ENCODE data around the gene ACP7.
"Not testable (repeated sequence)": the region's sequence is repeated elsewhere in the genome, so short reads cannot be mapped to it uniquely, and the experiment has no call there.

The ACP7 gene

DNA sequence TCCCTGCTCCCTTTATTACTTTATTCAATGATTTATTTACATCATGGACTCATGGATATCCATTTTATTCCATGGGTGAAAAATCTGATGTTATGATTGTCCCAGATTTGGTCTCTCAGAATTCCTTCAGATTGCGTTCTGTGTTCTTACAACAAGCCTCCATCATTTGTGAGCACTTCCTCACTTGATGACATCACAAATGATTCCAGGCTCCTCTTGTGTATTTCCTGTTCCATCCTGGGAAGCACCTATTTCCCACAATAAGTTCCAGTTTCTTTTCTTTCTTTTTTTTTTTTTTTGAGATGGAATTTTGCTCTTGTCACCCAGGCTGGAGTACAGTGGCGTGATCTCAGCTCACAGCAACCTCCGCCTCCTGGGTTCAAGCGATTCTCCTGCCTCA lies 6.7 kb downstream of the ACP7 start:
- H3K79me2 ChIP-seq (ENCODE audit: insufficient read depth, low read length): no peaks in the 10 kb centered on the region
- H3K36me3 ChIP-seq (ENCODE audit: insufficient read depth, low read length): no peaks in the 10 kb centered on the region
- H4K20me1 ChIP-seq (ENCODE audit: insufficient read depth, low read length): no peaks in the 10 kb centered on the region
- TF ChIP-seq, protein P1, sequence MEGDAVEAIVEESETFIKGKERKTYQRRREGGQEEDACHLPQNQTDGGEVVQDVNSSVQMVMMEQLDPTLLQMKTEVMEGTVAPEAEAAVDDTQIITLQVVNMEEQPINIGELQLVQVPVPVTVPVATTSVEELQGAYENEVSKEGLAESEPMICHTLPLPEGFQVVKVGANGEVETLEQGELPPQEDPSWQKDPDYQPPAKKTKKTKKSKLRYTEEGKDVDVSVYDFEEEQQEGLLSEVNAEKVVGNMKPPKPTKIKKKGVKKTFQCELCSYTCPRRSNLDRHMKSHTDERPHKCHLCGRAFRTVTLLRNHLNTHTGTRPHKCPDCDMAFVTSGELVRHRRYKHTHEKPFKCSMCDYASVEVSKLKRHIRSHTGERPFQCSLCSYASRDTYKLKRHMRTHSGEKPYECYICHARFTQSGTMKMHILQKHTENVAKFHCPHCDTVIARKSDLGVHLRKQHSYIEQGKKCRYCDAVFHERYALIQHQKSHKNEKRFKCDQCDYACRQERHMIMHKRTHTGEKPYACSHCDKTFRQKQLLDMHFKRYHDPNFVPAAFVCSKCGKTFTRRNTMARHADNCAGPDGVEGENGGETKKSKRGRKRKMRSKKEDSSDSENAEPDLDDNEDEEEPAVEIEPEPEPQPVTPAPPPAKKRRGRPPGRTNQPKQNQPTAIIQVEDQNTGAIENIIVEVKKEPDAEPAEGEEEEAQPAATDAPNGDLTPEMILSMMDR (IDR thresholded peaks at IDR 0.05; ENCODE audit: low read length): no peak
- TF ChIP-seq EZH2 (IDR thresholded peaks at IDR 0.05; ENCODE audit: borderline replicate concordance, low read length): no peak
- no peak overlapping the region for H3K9ac ChIP-seq (ENCODE audit: low read length)
- no peaks in the 10 kb centered on the region for H3F3A ChIP-seq (ENCODE audit: insufficient read depth, low read length)
- no peak overlapping the region for H3K4me2 ChIP-seq (ENCODE audit: low read length)
- H2AFZ ChIP-seq (ENCODE audit: low read length): no peak overlapping the region
- H3K9me2 ChIP-seq (ENCODE audit: low read depth, low read length): no peaks in the 10 kb centered on the region
- H3K4me1 ChIP-seq (ENCODE audit: insufficient read depth, low read length, severe bottlenecking): no peaks in the 10 kb centered on the region
- no peaks in the 10 kb centered on the region; the same call in 1 of the 2 replicates for H3K27me3 ChIP-seq (ENCODE audit: insufficient read depth, low read length)
- H3K9me3 ChIP-seq (ENCODE audit: low read length): no peaks in the 10 kb centered on the region
- no peak overlapping the region for H3K27ac ChIP-seq (ENCODE audit: low read depth, low read length, poor library complexity, severe bottlenecking)
- no peak overlapping the region for H3K4me3 ChIP-seq (ENCODE audit: low read depth, low read length, poor library complexity, severe bottlenecking)

DNA sequence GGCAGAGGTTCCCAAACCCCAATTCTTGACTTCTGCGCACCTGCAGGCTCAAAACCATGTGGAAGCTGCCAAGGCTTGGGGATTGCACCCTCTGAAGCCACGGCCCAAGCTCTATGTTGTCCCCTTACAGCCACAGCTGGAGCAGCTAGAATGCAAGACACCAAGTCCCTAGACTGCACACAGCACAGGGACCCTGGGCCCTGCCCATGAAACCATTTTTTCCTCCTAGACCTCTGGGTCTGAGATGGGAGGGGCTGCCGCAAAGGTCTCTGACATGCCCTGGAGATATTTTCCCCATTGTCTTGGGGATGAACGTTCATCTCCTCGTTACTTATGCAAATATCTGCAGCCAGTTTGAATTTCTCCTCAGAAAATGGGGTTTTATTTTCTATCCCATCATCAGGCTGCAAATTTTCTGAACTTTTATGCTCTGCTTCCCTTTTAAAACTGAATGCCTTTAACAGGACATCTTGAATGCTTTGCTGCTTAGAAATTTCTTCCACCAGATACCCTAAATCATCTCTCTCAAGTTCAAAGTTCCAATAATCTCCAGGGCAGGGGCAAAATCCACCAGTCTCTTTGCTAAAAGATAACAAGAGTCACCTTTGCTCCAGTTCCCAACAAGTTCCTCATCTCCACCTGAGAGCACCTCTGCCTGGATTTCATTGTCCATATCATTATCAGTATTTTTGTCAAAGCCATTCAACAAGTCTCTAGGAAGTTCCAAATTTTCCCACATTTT lies 11.8 kb downstream of the ACP7 start:
- not testable (repeated sequence) for H3K9ac ChIP-seq (ENCODE audit: low read length); H3K9me3 ChIP-seq (ENCODE audit: low read length); H3K9me2 ChIP-seq (ENCODE audit: low read depth, low read length)

DNA sequence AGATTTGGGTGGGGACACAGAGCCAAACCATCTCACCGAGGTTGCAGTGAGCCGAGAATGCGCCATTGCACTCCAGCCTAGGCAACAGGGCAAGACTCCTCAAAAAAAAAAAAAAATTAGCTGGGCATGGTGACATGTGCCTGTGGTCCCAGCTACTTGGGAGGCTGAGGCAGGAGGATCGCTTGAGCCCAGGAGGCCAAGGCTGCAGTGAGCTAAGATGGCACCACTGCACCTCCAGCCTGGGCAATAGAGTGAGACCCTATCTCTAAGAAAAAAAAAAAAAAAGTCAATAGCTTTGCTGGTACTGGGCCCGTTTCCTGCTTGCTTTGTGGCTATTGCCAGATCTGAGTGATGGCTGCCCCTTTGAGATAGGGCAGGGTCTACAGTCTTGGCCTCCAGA lies 13.1 kb downstream of the ACP7 start:
- Histone ChIP-seq H3K9ac (ENCODE audit: low read length) (no peak overlapping the region), H3K9me3 (ENCODE audit: low read length) (no peaks in the 10 kb centered on the region), H4K20me1 (ENCODE audit: insufficient read depth, low read length) (no peaks in the 10 kb centered on the region), H3K27ac (ENCODE audit: low read depth, low read length, poor library complexity, severe bottlenecking) (no peak overlapping the region), H3K79me2 (ENCODE audit: insufficient read depth, low read length) (no peaks in the 10 kb centered on the region), H3K36me3 (ENCODE audit: insufficient read depth, low read length) (no peaks in the 10 kb centered on the region), H3K4me1 (ENCODE audit: insufficient read depth, low read length, severe bottlenecking) (no peaks in the 10 kb centered on the region), H3F3A (ENCODE audit: insufficient read depth, low read length) (no peaks in the 10 kb centered on the region), H3K27me3 (ENCODE audit: insufficient read depth, low read length) (no peaks in the 10 kb centered on the region; the same call in 1 of the 2 replicates), H3K9me2 (ENCODE audit: low read depth, low read length) (no peaks in the 10 kb centered on the region), H2AFZ (ENCODE audit: low read length) (no peak overlapping the region), H3K4me2 (ENCODE audit: low read length) (no peak overlapping the region), H3K4me3 (ENCODE audit: low read depth, low read length, poor library complexity, severe bottlenecking) (no peak overlapping the region)
- TF ChIP-seq, protein P1 (IDR thresholded peaks at IDR 0.05; ENCODE audit: low read length): no peak
- no peak for TF ChIP-seq EZH2 (IDR thresholded peaks at IDR 0.05; ENCODE audit: borderline replicate concordance, low read length)

More for the DNA sequence above, 11.8 kb downstream of the ACP7 start:
- not testable (repeated sequence) for H3K4me3 ChIP-seq (ENCODE audit: low read depth, low read length, poor library complexity, severe bottlenecking); H3K4me2 ChIP-seq (ENCODE audit: low read length); H3F3A ChIP-seq (ENCODE audit: insufficient read depth, low read length); H2AFZ ChIP-seq (ENCODE audit: low read length); H3K79me2 ChIP-seq (ENCODE audit: insufficient read depth, low read length); H4K20me1 ChIP-seq (ENCODE audit: insufficient read depth, low read length); H3K36me3 ChIP-seq (ENCODE audit: insufficient read depth, low read length); H3K4me1 ChIP-seq (ENCODE audit: insufficient read depth, low read length, severe bottlenecking); H3K27ac ChIP-seq (ENCODE audit: low read depth, low read length, poor library complexity, severe bottlenecking); H3K27me3 ChIP-seq (ENCODE audit: insufficient read depth, low read length)

- Histone ChIP-seq H3K79me2 (ENCODE audit: insufficient read depth, low read length) (no peaks in the 10 kb centered on the region), H3K9ac (ENCODE audit: low read length) (no peak overlapping the region), H3K4me3 (ENCODE audit: low read depth, low read length, poor library complexity, severe bottlenecking) (no peak overlapping the region), H4K20me1 (ENCODE audit: insufficient read depth, low read length) (no peaks in the 10 kb centered on the region), H3K9me2 (ENCODE audit: low read depth, low read length) (no peaks in the 10 kb centered on the region), H3K4me1 (ENCODE audit: insufficient read depth, low read length, severe bottlenecking) (no peaks in the 10 kb centered on the region), H3F3A (ENCODE audit: insufficient read depth, low read length) (no peaks in the 10 kb centered on the region), H3K27me3 (ENCODE audit: insufficient read depth, low read length) (no peaks in the 10 kb centered on the region; the same call in 1 of the 2 replicates), H3K4me2 (ENCODE audit: low read length) (no peak overlapping the region), H3K36me3 (ENCODE audit: insufficient read depth, low read length) (no peaks in the 10 kb centered on the region), H3K9me3 (ENCODE audit: low read length) (no peaks in the 10 kb centered on the region), H3K27ac (ENCODE audit: low read depth, low read length, poor library complexity, severe bottlenecking) (no peak overlapping the region), H2AFZ (ENCODE audit: low read length) (no peak overlapping the region)
- TF ChIP-seq, protein P1 (IDR thresholded peaks at IDR 0.05; ENCODE audit: low read length): no peak
These were observed 13.6 kb downstream of the ACP7 start for GRCh38 chr19:39097721-39098120.

Data from OCI-LY1 (cell line).